PFSK-1 (cell line): ENCODE measurements around the gene MS4A3.

Experiments
- FOXP2 ChIP-seq: optimal IDR thresholded peaks from 2 replicates; pipeline ENCODE3; 2011; ENCODE audit warnings: borderline replicate concordance, control low read depth, inconsistent platforms; ENCODE audit not compliant: insufficient read depth; ENCODE audit errors: extremely low read length, extremely low read depth
- POLR2AphosphoS5 ChIP-seq: IDR thresholded peaks from 2 replicates; pipeline ENCODE4 v1.6.1; 2012; ENCODE audit warnings: low read depth, mild to moderate bottlenecking, control low read depth, low read length, moderate library complexity
- SIN3A ChIP-seq: IDR thresholded peaks from 2 replicates; pipeline ENCODE4 v1.6.1; 2012; ENCODE audit warnings: mild to moderate bottlenecking, low read length, moderate library complexity, borderline replicate concordance; ENCODE audit not compliant: insufficient read depth
- TAF1 ChIP-seq: IDR thresholded peaks from 2 replicates; pipeline ENCODE4 v1.6.1; 2012; ENCODE audit warnings: low read length, control low read depth, borderline replicate concordance; ENCODE audit not compliant: insufficient read depth
- TF ChIP-seq, protein P1 (sequence below), 2 experiments: IDR thresholded peaks; 2 replicates each; pipeline versions ENCODE4 v1.6.1 to v1.8.0; 2011 to 2012; ENCODE audit warnings: low read depth in 2 of 2, low read length in 2 of 2, control low read depth in 1 of 2, inconsistent platforms in 1 of 2, mild to moderate bottlenecking in 1 of 2, moderate library complexity in 1 of 2; ENCODE audit not compliant: insufficient read depth in 1 of 2

The MS4A3 gene

DNA sequence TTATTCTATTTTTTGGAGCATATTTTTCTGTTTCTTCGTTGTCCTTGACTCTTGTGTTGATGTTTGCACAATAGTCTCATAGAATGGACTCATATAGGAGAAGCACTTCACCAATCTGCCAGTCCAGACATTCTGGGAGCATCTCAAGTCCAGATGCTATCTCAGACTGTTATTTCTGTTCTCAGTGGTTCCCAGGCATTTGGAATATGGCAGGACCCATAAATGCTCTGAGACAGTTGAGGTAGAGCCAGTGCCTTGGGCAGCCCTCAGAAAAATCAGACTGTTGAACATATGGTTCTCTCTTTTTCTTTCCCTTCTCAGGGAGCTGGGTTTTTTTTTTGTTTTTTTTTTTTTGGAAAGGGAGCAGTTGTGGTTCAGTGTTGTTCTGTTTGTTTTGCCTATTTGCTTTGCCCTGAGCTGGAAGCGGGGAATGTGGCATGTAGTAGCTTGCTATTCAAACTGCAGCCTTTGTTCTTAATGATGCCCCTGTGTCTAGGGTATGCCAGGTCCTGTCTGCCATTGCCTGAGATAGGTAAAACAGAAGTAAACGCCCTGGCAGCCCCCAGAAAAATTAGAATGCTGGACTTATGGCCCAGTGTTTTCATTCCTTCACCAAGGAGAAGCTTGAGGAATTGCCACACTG is 28.3 kb downstream of the MS4A3 start:
- TF ChIP-seq TAF1 (no peak), POLR2AphosphoS5 (no peak), FOXP2 (no peak), SIN3A (no peak)
- TF ChIP-seq, protein P1, sequence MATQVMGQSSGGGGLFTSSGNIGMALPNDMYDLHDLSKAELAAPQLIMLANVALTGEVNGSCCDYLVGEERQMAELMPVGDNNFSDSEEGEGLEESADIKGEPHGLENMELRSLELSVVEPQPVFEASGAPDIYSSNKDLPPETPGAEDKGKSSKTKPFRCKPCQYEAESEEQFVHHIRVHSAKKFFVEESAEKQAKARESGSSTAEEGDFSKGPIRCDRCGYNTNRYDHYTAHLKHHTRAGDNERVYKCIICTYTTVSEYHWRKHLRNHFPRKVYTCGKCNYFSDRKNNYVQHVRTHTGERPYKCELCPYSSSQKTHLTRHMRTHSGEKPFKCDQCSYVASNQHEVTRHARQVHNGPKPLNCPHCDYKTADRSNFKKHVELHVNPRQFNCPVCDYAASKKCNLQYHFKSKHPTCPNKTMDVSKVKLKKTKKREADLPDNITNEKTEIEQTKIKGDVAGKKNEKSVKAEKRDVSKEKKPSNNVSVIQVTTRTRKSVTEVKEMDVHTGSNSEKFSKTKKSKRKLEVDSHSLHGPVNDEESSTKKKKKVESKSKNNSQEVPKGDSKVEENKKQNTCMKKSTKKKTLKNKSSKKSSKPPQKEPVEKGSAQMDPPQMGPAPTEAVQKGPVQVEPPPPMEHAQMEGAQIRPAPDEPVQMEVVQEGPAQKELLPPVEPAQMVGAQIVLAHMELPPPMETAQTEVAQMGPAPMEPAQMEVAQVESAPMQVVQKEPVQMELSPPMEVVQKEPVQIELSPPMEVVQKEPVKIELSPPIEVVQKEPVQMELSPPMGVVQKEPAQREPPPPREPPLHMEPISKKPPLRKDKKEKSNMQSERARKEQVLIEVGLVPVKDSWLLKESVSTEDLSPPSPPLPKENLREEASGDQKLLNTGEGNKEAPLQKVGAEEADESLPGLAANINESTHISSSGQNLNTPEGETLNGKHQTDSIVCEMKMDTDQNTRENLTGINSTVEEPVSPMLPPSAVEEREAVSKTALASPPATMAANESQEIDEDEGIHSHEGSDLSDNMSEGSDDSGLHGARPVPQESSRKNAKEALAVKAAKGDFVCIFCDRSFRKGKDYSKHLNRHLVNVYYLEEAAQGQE (IDR thresholded peaks at IDR 0.05; ENCODE audit: insufficient read depth in 1 of 2, low read depth in 2 of 2, low read length in 2 of 2), result no peak

GRCh38 chr11:60085909-60086308 is 29.4 kb downstream of the MS4A3 start:
- TF ChIP-seq POLR2AphosphoS5 (no peak), TAF1 (no peak), FOXP2 (no peak), SIN3A (no peak)
- TF ChIP-seq, protein P1 (IDR thresholded peaks at IDR 0.05; ENCODE audit: insufficient read depth in 1 of 2, low read depth in 2 of 2, low read length in 2 of 2), result no peak

DNA sequence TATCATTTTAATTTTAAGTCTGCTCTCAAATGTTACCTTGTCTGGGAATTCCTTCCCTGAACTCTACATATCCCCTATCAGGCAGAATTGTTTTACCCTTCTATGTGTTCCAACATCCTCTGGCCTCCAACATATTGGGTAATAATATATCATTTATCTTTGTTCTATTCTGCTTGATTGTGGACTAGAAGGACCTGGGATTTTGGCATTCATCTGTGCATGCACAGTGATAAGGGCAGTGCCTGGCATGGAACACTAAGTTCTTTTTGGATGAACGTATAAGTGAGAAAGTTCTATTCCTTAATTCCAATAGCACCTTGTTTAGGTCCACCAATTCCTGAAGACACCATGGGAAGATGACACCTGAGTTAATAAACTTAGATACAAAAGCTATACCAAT is 30.8 kb downstream of the MS4A3 start:
- TF ChIP-seq FOXP2, result no peak
- TF ChIP-seq, protein P1 (IDR thresholded peaks at IDR 0.05; ENCODE audit: insufficient read depth in 1 of 2, low read depth in 2 of 2, low read length in 2 of 2), result no peak
- no peak for TF ChIP-seq POLR2AphosphoS5
- no peak for TF ChIP-seq SIN3A
- TF ChIP-seq TAF1, result no peak

DNA sequence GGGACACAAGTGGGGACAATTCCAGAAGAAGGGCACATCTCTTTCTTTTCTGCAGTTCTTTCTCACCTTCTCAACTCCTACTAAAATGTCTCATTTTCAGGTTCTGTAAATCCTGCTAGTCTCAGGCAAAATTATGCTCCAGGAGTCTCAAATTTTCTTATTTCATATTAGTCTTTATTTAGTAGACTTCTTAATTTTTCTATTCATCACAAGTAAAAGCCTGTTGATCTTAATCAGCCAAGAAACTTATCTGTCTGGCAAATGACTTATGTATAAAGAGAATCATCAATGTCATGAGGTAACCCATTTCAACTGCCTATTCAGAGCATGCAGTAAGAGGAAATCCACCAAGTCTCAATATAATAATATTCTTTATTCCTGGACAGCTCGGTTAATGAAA is 31.9 kb downstream of the MS4A3 start, which contains the start of gene MS4A2:
Gene MS4A2 (plus strand): TSS at position 301 of the 400 bp plus-strand sequence. CDS start 102 bp downstream, outside the sequence.
- TF ChIP-seq, protein P1 (IDR thresholded peaks at IDR 0.05; ENCODE audit: insufficient read depth in 1 of 2, low read depth in 2 of 2, low read length in 2 of 2), result no peak
